ENCODE data around the gene SLC22A5. TPM values are rescaled to one million over a fixed set of nuclear protein-coding genes. Genes with fewer than 3 reads are reported as not detected.

The SLC22A5 gene
- total and polyA plus RNA-seq, 10 of the 15 experiments (the other 5 are each of a cell fraction or from before 2014, with no cell fraction given) = 1.1 to 4.4 (median 2.3) TPM

DNA sequence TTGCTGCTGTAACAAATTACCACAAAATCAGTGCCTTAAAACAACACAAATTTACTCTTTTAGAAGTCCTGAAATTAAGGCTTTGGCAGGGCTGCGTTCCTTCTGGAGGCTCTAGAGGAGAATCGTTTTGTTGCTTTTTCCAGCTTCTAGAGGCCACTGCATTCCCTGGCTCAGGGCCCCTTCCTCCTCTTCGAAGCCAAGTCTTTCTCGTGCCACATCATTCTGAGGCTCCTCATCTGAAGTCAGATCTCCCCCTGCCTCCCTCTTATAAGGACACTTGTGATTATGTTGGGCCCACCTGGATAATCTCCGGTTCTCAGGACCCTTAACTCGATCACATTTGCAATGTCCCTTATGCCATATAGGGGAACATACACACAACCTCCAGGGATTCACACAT lies 48.0 kb downstream of the SLC22A5 start (continued):
- TF ChIP-seq GATAD2B (conservative IDR thresholded peaks at IDR 0.05; ENCODE audit: low read depth) = no peak
- no peak for TF ChIP-seq RFX5 (IDR thresholded peaks at IDR 0.05; ENCODE audit: low read depth, low read length)
- TF ChIP-seq, protein P1, sequence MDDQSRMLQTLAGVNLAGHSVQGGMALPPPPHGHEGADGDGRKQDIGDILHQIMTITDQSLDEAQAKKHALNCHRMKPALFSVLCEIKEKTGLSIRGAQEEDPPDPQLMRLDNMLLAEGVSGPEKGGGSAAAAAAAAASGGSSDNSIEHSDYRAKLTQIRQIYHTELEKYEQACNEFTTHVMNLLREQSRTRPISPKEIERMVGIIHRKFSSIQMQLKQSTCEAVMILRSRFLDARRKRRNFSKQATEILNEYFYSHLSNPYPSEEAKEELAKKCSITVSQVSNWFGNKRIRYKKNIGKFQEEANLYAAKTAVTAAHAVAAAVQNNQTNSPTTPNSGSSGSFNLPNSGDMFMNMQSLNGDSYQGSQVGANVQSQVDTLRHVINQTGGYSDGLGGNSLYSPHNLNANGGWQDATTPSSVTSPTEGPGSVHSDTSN (IDR thresholded peaks at IDR 0.05; ENCODE audit: insufficient replicate concordance, low read depth, low read length) = no peak
- no peak for TF ChIP-seq EP300 (IDR thresholded peaks at IDR 0.05; ENCODE audit: borderline replicate concordance in 1 of 2, control insufficient read depth in 1 of 2, low read depth in 2 of 2, low read length in 2 of 2)
- TF ChIP-seq SIN3A (IDR thresholded peaks at IDR 0.05; ENCODE audit: low read depth, low read length) = no peak

DNA sequence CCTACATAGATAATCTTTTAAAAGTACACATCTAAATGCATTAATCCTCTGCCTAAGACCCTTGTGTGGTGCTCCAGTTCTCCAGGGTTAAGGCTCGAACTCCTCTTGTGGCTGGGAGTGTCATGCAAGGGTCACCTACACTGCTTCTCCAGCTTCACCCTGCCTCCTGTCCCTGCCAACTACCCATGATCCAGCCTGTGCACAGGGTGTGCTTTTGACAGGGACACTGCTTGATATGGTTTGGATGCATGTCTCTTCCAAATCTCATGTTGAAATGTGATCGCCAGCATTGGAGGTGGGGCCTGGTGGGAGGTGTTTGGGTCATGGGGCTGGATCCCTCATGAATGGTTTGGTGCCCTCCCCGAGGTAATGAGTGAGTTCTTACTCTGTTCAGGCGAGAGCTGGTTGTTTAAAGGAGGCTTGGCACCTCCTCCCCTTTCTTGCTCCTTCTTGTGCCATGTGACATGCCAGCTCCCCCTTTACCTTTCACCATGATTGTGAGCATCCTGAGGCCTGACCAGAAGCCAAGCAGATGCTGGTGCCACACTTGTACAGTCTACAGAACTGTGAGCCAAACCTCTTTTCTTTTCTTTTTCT lies 48.5 kb downstream of the SLC22A5 start:
- SMC1A ChIA-PET (ENCODE audit: uncharacterized antibody, unreplicated experiment) = interaction anchor here (1.3 to 6.2 kb wide), 5 partner anchors 9 to 80 kb away, joined by 4 to 98 read pairs (median 35); partner anchors contain the start of gene IRF1
- Histone ChIP-seq H3K4me3 (no peak overlapping the region), H3K4me1 (ENCODE audit: control insufficient read depth, insufficient read depth, low read length) (peaks cover 66% of the 10 kb centered on the region), H2AFZ (ENCODE audit: control insufficient read depth, low read depth, low read length) (no peak overlapping the region), H3K27ac (ENCODE audit: control insufficient read depth, insufficient read depth) (no peak overlapping the region), H3K36me3 (ENCODE audit: control insufficient read depth in 2 of 2, insufficient read depth in 2 of 2, low read length in 1 of 2) (peaks cover 4 to 24% of the 10 kb centered on the region in 2 experiments), H3K79me2 (ENCODE audit: control insufficient read depth, insufficient read depth, low read length) (peaks cover 87% of the 10 kb centered on the region), H3K9ac (ENCODE audit: control insufficient read depth, insufficient read depth, low read length) (no peak overlapping the region), H3K4me2 (ENCODE audit: control insufficient read depth, insufficient read depth) (no peak overlapping the region), H3K9me3 (replicated peaks; ENCODE audit: control insufficient read depth, insufficient read depth, low read length) (no peaks in the 10 kb centered on the region), H3K27me3 (replicated peaks in 1 of 2; ENCODE audit: control insufficient read depth in 2 of 2, insufficient read depth in 2 of 2, low read length in 1 of 2) (no peaks in the 10 kb centered on the region), H4K20me1 (ENCODE audit: control insufficient read depth, insufficient read depth) (no peaks in the 10 kb centered on the region)
- FAIRE-seq = no peak
- intact Hi-C loops (cut with micrococcal nuclease; ENCODE audit: unreplicated experiment) (no loop called here), in situ Hi-C loops (cut with MboI) (no loop called here)
- RAD21 ChIA-PET (ENCODE audit: unreplicated experiment) = interaction anchor here (0.7 to 6.2 kb wide), 7 partner anchors 8 to 80 kb away, joined by 3 to 121 read pairs (median 38); partner anchors contain the start of gene IRF1
- ATAC-seq = no peak
- POLR2A ChIA-PET = interaction anchor here (0.5 to 5.8 kb wide), 9 partner anchors 10 to 83 kb away, joined by 3 to 97 read pairs (median 4); partner anchors contain the start of gene IRF1
- CTCF ChIA-PET = interaction anchor here (0.7 to 3.1 kb wide), 13 partner anchors 8 to 402 kb away, joined by 3 to 33 read pairs (median 6); partner anchors contain the start of gene IRF1
- 83% methylated on average over 4 of the region's 4 CpGs for whole genome bisulfite sequencing (ENCODE audit: insufficient coverage, insufficient replicate concordance, low lambda C conversion rate, missing lambda C conversion rate)
- no TSS peak for BruUV-seq (replicated peaks)
- DNase-seq (ENCODE audit: low read depth, low spot score) = no peak
- TF ChIP-seq, protein P2, sequence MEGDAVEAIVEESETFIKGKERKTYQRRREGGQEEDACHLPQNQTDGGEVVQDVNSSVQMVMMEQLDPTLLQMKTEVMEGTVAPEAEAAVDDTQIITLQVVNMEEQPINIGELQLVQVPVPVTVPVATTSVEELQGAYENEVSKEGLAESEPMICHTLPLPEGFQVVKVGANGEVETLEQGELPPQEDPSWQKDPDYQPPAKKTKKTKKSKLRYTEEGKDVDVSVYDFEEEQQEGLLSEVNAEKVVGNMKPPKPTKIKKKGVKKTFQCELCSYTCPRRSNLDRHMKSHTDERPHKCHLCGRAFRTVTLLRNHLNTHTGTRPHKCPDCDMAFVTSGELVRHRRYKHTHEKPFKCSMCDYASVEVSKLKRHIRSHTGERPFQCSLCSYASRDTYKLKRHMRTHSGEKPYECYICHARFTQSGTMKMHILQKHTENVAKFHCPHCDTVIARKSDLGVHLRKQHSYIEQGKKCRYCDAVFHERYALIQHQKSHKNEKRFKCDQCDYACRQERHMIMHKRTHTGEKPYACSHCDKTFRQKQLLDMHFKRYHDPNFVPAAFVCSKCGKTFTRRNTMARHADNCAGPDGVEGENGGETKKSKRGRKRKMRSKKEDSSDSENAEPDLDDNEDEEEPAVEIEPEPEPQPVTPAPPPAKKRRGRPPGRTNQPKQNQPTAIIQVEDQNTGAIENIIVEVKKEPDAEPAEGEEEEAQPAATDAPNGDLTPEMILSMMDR (IDR thresholded peaks at IDR 0.05 in 2 of 3, conservative IDR thresholded peaks at IDR 0.05 in 1 of 3; ENCODE audit: control insufficient read depth in 2 of 3, extremely low read depth in 1 of 3, insufficient read depth in 1 of 3, low read depth in 3 of 3, low read length in 3 of 3) = no peak
- TF ChIP-seq, protein P3, sequence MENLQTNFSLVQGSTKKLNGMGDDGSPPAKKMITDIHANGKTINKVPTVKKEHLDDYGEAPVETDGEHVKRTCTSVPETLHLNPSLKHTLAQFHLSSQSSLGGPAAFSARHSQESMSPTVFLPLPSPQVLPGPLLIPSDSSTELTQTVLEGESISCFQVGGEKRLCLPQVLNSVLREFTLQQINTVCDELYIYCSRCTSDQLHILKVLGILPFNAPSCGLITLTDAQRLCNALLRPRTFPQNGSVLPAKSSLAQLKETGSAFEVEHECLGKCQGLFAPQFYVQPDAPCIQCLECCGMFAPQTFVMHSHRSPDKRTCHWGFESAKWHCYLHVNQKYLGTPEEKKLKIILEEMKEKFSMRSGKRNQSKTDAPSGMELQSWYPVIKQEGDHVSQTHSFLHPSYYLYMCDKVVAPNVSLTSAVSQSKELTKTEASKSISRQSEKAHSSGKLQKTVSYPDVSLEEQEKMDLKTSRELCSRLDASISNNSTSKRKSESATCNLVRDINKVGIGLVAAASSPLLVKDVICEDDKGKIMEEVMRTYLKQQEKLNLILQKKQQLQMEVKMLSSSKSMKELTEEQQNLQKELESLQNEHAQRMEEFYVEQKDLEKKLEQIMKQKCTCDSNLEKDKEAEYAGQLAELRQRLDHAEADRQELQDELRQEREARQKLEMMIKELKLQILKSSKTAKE (IDR thresholded peaks at IDR 0.05; ENCODE audit: low read depth, poor library complexity, severe bottlenecking) = no peak
- no peak for TF ChIP-seq CHD1 (IDR thresholded peaks at IDR 0.05; ENCODE audit: low read depth, low read length)
- TF ChIP-seq, protein P4, sequence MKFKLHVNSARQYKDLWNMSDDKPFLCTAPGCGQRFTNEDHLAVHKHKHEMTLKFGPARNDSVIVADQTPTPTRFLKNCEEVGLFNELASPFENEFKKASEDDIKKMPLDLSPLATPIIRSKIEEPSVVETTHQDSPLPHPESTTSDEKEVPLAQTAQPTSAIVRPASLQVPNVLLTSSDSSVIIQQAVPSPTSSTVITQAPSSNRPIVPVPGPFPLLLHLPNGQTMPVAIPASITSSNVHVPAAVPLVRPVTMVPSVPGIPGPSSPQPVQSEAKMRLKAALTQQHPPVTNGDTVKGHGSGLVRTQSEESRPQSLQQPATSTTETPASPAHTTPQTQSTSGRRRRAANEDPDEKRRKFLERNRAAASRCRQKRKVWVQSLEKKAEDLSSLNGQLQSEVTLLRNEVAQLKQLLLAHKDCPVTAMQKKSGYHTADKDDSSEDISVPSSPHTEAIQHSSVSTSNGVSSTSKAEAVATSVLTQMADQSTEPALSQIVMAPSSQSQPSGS (IDR thresholded peaks at IDR 0.05; ENCODE audit: low read length) = no peak

Data from GM12878 (cell line).